KOPT-K1 (cell line): Measurements from ENCODE around the gene PYGB.

Source experiments
- H3K27ac ChIP-seq: fragments of 200-600 bp; sonication (generic); 2 replicates; pipeline ENCODE4 v1.5.1; 2016; ENCODE audit warnings: antibody characterized with exemption, mild to moderate bottlenecking, low read depth, low read length; ENCODE audit not compliant: poor library complexity, severe bottlenecking
- H3K36me3 ChIP-seq: fragments of 200-600 bp; sonication (generic); 2 replicates; pipeline ENCODE4 v1.5.1; 2017; ENCODE audit warnings: antibody characterized with exemption, mild to moderate bottlenecking, low read length, moderate library complexity; ENCODE audit not compliant: insufficient read depth
- H3K9me3 ChIP-seq: fragments of 200-600 bp; sonication (generic); 2 replicates; pipeline ENCODE4 v1.5.1; 2017; ENCODE audit warnings: antibody characterized with exemption, low read length, mild to moderate bottlenecking; ENCODE audit not compliant: insufficient read depth, poor library complexity, severe bottlenecking

PYGB gene

GRCh38 chr20:25338112-25339023 is 90.5 kb downstream of the PYGB start:
- peaks cover 16% of the 10 kb centered on the region; the same call in 1 of the 2 replicates for H3K36me3 ChIP-seq
- no peak overlapping the region for H3K27ac ChIP-seq
- no peaks in the 10 kb centered on the region for H3K9me3 ChIP-seq

- H3K27ac ChIP-seq, result no peak overlapping the region
- peaks cover 16% of the 10 kb centered on the region; the same call in 1 of the 2 replicates for H3K36me3 ChIP-seq
- H3K9me3 ChIP-seq, result no peaks in the 10 kb centered on the region
Measured at GRCh38 chr20:25339608-25340007, 91.7 kb downstream of the PYGB start.

GRCh38 chr20:25340380-25340779 is 92.5 kb downstream of the PYGB start:
- peaks cover 16% of the 10 kb centered on the region; the same call in 1 of the 2 replicates for H3K36me3 ChIP-seq
- H3K9me3 ChIP-seq, result no peaks in the 10 kb centered on the region
- no peak overlapping the region for H3K27ac ChIP-seq

GRCh38 chr20:25341716-25342680 is 94.1 kb downstream of the PYGB start:
- H3K9me3 ChIP-seq, result no peaks in the 10 kb centered on the region
- H3K36me3 ChIP-seq, result peaks cover 14% of the 10 kb centered on the region; the same call in 1 of the 2 replicates
- H3K27ac ChIP-seq, result no peak overlapping the region

- no peak overlapping the region for H3K27ac ChIP-seq
- no peaks in the 10 kb centered on the region for H3K36me3 ChIP-seq
- no peaks in the 10 kb centered on the region for H3K9me3 ChIP-seq
Measured at GRCh38 chr20:25344634-25345033, 96.7 kb downstream of the PYGB start.

GRCh38 chr20:25345721-25346120 is 97.8 kb downstream of the PYGB start:
- Histone ChIP-seq H3K27ac (no peak overlapping the region), H3K36me3 (no peaks in the 10 kb centered on the region), H3K9me3 (peaks cover 4% of the 10 kb centered on the region)

GRCh38 chr20:25346349-25346748 is 98.5 kb downstream of the PYGB start:
- no peaks in the 10 kb centered on the region for H3K36me3 ChIP-seq
- H3K9me3 ChIP-seq, result peaks cover 4% of the 10 kb centered on the region
- H3K27ac ChIP-seq, result no peak overlapping the region
